ENCODE data around the gene DMTF1.
"Not testable (repeated sequence)": the region's sequence is repeated elsewhere in the genome, so short reads cannot be mapped to it uniquely, and the experiment has no call there.

Gene DMTF1, protein sequence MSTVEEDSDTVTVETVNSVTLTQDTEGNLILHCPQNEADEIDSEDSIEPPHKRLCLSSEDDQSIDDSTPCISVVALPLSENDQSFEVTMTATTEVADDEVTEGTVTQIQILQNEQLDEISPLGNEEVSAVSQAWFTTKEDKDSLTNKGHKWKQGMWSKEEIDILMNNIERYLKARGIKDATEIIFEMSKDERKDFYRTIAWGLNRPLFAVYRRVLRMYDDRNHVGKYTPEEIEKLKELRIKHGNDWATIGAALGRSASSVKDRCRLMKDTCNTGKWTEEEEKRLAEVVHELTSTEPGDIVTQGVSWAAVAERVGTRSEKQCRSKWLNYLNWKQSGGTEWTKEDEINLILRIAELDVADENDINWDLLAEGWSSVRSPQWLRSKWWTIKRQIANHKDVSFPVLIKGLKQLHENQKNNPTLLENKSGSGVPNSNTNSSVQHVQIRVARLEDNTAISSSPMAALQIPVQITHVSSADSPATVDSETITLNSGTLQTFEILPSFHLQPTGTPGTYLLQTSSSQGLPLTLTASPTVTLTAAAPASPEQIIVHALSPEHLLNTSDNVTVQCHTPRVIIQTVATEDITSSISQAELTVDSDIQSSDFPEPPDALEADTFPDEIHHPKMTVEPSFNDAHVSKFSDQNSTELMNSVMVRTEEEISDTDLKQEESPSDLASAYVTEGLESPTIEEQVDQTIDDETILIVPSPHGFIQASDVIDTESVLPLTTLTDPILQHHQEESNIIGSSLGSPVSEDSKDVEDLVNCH

DNA sequence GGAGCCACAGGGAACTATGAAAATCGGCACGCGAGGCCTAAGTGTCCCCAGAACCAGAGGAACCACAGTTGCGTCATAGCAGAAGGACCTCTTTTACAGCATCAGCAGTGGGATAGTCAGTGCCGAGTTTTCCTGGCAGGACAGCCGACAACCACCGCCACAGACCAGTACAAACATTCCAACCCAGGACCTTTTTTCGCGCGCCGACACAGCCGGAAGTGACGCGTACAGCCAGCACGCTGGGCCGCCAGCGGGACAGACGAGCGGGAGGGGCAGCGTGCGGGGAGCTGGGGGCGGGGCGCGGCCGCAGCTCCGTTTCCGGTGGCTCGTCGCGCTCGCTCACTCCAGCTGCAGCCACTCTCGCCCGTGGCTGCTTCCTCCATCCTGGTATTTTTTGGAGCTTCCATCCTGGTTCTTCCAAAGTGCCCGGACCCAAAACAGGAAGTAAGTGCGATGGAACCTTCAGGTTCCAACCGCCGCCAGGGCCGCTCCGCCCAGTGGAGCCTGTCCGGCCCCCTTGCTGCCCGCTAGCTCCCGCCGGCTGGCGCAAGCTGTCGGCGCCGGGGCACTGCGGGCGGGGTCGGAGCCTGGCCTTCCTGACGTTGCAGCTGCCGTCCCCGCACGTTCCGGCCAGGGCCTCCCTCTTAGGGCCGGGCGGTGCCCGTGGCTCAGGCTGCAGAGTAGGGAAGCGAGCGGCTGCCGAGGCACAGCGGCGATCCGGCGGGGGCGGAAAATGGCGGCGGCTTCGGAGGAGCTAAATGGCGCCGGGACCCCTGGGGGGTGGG, at the start of gene DMTF1:
TSS of gene DMTF1 (plus strand) at position 342 of the 785 bp plus-strand sequence. CDS start 12,489 bp downstream, outside the sequence.
- DNase-seq = peak; percentile 95

DNA sequence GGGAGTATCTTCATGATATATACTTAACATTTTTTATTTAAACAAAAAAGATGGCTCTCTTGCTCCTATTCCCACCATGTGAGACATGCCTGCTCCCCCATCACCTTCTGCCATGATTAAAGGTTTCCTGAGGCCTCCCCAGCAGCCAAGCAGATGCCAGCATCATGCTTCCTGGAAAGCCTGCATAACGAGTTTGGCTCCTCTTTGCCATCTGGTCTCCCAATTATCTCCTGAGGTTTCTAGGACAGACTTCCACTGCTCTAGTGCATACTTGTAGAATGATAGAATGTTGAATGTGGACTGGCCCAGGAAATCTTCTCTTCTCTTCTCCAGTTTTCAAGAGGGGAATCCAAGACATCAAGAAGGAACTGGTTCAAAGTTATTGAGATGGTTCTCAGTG, 46.9 kb upstream of the DMTF1 start:
- DNase-seq = no peak

DNA sequence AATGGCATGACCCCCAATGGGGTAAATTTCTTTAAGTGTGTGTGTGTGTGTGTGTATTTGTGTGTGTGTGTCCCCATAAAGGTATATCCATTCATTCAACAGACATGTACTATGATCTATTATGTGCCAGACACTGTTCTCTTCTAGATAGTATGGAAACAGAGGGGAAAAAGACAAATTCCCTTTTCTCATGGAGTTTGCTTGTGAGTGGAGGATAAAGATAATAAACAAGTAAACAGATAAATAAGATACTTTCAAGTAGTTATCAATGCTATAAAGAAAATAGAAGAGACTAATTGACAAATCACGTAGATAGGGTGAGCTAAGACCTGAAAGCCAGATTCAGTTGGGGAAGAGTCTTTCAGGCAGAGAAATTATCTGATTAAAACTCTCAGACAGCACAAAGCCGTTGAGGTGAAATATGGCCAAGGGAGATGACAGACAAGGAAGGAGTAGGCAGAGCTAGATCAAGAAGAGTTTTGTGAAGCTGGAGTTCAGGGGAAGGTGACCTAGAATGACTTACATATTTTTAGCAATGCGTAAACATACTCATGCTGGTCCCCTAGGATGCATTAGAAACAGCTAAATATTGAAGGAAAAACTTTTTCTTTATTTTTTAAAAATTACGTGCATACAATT, 45.2 kb upstream of the DMTF1 start:
- DNase-seq = no peak

DNA sequence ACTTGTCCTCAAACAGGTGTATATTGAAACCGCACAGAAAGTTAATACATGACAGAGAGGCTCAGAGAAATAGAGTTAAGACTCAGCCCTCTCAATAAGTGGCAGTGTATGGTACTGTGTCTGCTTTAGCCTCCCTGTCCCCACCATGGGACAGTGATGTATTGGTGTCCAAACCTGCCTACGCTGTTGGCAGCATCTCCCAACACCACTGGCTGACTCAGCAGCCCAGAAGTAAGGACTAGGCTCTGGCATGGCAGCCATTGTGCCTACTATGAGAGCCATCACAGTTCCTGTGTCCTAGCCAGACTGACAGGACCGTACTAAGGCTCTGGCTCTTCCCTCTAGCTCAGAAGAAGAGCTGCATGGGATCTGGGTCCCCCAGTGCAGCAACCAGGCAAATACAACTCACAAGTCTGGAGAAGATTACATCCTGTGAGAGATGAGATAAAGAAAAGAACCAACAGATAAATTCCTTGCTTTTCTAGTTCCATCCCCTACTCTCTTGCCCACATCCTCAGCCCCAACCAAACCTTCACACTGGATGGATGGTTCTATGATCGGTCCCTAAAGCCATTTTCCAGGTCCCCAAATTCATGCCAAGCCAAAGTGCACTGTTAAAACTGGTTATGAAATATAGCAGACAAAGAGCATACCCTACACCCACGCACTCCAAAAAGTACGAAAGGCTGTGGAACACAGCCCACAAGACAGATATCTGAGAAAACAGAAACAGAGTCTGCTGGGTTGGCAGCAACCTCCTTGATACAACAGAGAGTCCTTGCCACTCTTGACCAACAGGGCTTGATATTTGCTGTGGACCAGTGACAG, 44.1 kb upstream of the DMTF1 start:
- no peak for DNase-seq

DNA sequence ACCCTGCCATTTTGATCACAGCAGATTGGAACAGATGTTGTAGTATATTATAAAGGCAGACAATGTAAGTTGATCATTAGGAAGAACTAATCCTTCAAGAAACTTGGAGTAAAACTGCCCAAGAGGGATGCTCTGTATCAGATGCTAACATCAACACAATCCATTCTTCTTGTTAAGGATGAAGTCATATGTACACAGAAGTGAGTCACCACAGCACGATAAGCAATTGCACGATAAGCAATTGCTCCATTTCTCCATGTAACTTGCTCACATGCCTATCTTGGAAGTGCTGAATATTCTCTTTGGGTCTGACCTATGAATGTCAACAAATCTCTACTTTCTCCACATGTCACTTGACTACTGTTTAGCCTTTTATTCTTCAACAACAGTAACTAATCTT, 41.5 kb upstream of the DMTF1 start:
- DNase-seq = no peak

DNA sequence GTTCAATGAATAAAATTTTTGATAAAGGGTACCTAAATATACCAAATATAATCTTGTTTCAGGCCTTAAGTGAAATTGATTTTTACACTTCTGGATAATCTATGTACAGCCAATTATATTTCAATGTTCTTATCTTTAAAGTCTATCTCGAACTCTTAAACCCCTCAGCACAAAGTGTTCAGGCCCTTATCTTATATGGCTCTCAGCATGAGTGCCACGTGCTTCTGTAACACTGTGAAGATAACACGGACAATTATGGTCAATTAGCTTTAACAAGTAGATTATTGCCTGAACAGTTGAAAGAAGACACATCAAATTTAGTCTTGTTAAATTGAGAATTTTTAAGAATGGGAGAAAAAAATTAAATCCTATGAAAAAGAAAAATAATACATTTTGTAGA, 40.4 kb upstream of the DMTF1 start:
- no peak for DNase-seq

DNA sequence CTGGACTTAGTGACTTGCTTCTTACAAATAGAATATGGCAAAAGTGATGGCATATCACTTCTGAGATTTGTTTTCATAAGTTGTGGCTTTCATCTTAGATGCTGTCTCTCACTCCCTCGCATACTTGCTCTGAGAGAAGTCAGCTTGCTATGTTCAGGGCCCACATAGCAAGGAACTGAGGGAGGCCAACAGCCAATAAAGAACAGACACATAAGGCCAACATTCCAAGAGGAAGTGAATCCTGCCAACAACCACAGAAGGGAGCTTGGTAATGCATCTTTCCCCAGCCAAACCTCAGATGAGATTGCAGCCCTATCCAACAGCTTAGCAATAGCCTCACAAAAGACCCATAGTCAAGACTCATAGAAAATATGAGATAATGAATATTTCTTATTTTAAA, 39.2 kb upstream of the DMTF1 start:
- no peak for DNase-seq

DNA sequence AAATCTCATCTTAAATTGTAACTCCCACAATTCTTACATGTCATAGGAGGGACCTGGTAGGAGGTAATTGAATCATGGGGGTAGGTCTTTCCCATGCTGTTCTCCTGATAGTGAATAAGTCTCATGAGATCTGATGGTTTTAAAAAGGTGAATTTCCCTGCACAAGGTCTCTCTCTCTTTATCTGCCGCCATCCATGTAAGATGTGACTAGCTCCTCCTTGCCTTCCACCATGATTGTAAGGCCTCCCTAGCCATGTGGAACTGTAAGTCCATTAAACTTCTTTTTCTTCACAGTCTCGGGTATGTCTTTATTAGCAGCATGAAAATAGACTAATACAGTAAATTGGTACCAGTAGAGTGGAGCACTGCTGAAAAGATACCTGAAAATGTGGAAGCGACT, 38.3 kb upstream of the DMTF1 start:
- DNase-seq = not testable (repeated sequence)

DNA sequence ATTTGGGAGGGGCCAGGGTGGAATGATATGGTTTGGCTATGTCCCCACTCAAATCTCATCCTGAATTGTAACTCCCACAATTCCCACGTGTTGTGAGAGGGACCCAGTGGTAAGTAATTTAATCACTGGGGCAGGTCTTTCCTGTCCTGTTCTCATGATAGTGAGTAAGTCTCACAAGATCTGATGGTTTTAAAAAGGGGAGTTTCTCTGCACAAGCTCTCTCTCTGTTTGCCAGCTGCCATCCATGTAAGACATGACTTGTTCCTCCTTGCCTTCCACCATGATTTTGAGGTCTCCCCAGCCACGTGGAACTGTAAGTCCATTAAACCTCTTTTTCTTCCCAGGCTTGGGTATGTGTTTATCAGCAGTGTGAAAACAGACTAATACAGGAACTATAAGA, 36.5 kb upstream of the DMTF1 start:
- not testable (repeated sequence) for DNase-seq

DNA sequence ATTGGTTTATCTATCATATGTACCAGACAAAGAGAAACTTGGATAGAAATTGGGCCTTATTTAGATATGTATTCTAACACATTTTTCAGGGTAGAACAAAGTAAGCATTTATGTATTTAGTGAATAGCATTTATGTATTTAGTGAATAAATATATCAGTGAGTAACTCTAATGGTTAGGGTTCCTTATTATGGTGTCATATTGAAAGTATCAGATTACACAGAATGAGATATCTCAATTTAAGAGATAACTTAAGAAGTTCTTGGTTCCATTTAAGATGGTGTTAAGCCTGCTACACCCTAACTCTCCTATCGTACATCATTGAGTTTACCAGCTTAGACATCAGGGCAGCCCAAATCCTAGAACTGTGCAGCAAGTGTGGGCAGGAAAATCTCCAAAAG, 35.9 kb upstream of the DMTF1 start:
- DNase-seq = no peak

DNA sequence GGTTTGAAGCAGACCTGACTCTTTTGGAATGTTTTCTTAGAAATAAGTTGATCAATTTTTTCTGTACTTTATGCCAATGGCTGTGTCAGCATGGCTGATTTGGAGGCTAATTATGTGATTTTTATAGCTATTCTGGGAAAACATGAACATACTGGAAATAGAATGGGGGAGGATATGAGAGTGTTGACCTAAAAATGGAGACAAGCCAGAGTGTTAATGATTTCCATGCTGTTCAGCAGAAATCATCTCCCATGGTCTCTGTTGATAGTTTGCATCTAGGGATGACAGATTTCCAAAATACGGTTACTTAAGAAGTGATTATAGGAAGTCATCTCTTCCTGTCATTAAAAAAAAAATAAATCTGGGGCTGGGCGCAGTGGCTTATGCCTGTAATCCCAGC, 32.7 kb upstream of the DMTF1 start:
- no peak for DNase-seq

DNA sequence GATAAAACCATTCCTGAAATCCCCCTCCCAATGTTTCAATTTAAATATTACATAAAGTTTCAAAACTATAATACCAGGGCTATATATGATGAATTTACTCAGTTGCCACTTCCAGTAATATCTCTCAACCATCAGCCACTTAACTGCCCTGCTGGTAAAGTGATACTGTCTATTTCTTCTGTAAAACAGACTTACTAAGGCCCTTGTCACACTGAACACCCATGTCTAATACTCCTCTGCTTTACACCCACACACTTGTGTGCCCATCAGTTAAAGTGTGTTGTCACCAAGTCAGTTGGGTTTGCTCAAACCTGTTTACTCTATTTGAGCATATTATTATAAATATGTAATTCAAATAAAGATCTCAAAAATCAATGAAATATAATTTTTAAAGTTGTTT, 29.1 kb upstream of the DMTF1 start:
- DNase-seq = no peak

DNA sequence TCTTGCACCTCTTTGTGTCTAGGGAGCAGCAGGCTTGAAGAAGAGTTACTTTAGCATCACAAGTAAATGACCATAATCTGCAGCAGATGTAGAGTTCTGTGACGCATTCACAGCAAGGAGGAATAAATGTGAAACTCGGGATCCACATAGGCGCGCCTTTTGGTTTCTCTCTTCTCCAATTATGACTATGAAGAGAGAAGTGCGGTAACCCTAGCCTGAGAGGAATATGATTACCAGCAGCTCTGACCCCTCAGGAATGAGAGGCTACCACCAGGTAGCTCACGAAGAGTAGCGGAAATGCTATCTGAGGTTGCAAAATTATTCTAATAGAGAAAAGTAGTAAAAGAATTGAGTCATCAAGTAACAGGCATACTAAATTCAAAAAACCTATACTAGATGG, 25.2 kb upstream of the DMTF1 start:
- DNase-seq = no peak

DNA sequence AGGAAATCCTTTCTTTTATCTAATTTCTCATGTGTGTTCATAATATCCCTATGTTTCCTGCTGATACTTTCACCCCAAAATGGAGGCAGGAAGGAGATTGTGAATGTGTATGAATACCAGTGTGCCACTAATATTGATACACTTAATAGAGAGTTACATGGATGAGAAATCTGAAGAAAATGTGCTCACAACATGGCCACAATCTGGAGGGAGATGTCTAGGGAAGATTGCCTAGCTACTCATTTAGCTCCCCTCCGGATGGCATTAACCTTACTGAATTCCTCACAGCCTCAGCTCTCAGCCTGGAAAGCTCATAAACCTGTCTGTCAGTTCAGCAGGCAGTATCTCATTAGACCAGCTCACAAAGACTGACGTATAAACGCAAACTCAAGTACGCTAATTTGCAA, 23.4 kb upstream of the DMTF1 start:
- no peak for DNase-seq

DNA sequence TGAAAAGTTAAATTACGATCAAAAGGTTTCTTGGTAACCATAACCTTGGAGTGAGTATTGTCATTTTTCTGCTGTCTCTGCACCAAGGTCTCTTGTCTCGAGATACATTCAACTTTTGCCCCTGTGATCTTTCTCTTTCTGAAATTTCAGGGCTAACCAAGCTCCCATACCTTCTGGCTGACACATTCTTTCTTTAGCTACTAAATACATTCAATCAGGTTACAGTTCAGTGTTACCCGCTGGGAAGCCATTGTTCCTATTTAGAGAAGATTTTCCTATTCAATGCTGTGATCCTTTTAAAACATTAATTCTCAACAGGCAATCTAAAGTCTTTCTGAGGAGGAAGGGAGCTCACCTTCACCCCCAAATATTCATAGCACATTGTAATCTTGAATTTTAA, 22.9 kb upstream of the DMTF1 start:
- no peak for DNase-seq

DNA sequence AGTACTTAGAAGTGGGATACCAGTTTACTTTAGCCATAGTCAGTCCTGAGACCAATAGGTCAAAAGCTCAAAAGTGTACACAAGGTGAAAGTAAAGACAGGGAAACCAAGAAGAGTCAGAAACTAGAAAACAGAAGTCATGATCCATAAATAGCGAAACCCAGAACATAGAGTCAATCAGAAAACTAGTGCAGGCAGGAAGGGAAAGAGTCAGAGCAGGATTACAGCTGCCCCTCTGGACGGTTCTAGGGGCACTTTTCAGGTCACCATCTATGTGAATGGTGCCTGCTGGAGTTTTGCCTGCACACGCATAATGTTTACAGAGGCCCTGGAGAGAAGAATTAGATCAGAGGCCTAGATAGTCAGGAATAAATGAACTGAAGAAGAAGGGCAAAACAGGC, 22.4 kb upstream of the DMTF1 start:
- no peak for DNase-seq

DNA sequence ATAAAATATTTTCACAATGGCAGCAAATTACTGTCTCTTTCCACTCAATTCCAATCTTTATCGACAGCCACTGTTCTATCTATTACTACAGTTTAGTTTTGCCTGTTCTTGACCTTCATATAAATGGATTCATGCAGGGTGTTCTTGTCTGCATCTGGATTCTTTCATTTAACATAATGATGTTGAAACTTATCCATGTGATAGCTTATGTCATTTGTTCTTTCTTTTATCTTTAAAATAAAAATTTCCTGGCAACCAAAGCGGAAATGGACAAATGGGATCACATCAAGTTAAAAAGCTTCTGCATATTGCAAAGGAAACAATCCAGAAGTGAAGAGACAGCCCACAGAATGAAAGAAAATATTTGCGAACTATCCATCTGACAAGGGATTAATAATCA, 20.5 kb upstream of the DMTF1 start:
- DNase-seq = no peak

DNA sequence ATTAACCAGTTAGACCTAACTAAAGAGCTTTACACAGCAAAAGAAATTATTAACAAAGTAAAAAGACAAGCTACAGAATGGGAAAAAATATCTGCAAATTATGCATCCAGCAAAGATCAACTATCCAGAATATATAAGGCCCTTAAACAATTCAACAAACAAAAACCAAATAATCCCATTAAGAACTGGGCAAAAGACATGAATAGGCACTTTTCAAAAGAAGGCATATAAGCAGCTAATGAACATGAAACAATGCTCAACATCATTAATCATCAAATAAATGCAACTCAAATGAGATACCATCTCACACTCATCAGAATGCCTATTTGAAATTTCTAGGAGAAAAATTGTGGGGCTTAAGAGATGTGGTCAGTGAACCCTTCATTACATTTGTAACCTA, 15.0 kb upstream of the DMTF1 start:
- DNase-seq = no peak

DNA sequence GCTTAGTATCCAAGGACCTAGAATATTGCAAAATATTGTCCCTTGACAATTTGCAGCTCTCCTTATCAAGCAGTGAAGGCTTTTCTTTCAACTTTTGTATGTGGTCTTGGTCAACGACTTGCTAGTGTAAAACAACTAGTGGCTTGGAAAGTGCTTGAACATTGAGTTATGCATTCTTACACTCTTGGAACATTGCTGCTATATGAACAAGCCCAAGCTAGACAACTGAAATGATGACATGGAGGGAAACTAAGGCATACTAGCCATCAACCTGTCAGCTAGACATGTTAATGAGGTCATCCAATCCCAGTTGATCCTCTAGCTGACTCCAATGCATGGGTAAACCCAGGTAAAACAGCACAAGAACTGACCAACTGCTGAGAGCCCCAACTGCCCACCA, 12.7 kb upstream of the DMTF1 start:
- no peak for DNase-seq

DNA sequence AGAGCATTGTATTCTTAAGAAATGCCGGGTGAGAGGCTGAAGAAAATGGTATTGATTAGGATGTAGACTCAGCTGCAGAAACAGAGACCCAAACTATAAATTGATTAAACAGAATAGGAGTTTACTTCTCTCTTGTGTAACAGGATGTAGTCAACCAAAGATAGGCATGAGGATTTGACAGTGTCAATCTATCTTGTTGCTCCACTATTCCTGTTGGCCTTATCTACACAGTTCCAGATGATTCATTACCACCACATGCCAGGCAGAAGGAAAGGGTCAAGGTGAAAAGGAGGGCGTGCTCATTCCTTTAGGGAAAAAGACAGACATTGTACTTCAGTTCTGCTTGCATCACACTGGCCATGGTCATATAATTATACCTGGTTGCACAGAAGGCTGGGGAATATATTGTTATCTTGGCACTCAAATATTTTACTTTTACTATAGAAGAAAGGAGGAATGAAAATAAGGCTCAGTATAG, 11.9 kb upstream of the DMTF1 start:
- DNase-seq = no peak

DNA sequence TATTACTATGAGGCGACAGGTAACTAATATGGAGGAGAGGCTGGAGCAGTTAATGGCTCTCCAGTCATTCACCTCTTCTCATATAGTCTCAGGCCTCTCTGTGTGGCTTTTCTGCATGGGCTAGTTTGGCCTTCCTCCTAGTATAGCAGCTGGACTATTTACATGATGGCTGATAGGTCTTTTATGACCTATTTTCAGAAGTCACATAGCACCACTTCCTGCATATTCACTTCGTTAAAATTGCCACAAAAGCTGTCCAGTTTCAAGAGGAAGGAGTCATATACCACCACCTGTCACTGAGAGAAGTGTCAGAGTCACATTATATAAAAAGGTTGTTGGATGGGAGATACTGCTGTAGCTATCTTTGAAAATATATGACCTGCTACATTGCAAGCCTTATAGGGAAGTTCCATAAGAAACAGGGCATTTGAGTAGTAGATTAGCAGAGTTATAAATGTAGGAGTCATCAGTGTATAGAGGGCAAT, 8.0 kb upstream of the DMTF1 start:
- DNase-seq = no peak

Measured in NCI-H774 (cell line).